ENCODE measurements around the gene VWF. TPM values are rescaled to one million over a fixed set of nuclear protein-coding genes. Genes with fewer than 3 reads are reported as not detected.

VWF gene
- total RNA-seq, 3 donors from 2014 or later = 34.3 to 82.5 (median 72.9) TPM

GRCh38 chr12:5960783-5961182 is 163.7 kb downstream of the VWF start:
- Histone ChIP-seq H3K4me3 (no peak overlapping the region), H3K4me1 (ENCODE audit: low read depth) (no peaks in the 10 kb centered on the region), H3K9me3 (no peaks in the 10 kb centered on the region), H3K36me3 (ENCODE audit: low read depth) (no peaks in the 10 kb centered on the region)
- intact Hi-C loops (cut with DNase I, micrococcal nuclease) = no loop called here
- TF ChIP-seq, protein P1, sequence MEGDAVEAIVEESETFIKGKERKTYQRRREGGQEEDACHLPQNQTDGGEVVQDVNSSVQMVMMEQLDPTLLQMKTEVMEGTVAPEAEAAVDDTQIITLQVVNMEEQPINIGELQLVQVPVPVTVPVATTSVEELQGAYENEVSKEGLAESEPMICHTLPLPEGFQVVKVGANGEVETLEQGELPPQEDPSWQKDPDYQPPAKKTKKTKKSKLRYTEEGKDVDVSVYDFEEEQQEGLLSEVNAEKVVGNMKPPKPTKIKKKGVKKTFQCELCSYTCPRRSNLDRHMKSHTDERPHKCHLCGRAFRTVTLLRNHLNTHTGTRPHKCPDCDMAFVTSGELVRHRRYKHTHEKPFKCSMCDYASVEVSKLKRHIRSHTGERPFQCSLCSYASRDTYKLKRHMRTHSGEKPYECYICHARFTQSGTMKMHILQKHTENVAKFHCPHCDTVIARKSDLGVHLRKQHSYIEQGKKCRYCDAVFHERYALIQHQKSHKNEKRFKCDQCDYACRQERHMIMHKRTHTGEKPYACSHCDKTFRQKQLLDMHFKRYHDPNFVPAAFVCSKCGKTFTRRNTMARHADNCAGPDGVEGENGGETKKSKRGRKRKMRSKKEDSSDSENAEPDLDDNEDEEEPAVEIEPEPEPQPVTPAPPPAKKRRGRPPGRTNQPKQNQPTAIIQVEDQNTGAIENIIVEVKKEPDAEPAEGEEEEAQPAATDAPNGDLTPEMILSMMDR (IDR thresholded peaks at IDR 0.05) = no peak
- ATAC-seq (no peak), DNase-seq (no peak)

- ATAC-seq (no peak), DNase-seq (no peak)
- TF ChIP-seq, protein P1 (IDR thresholded peaks at IDR 0.05) = no peak
- Histone ChIP-seq H3K9me3 (no peaks in the 10 kb centered on the region), H3K36me3 (ENCODE audit: low read depth) (no peaks in the 10 kb centered on the region), H3K4me3 (no peak overlapping the region), H3K4me1 (ENCODE audit: low read depth) (no peaks in the 10 kb centered on the region)
- intact Hi-C loops (cut with DNase I, micrococcal nuclease) = no loop called here
Observed at GRCh38 chr12:5956987-5957386, 167.5 kb downstream of the VWF start.

DNA sequence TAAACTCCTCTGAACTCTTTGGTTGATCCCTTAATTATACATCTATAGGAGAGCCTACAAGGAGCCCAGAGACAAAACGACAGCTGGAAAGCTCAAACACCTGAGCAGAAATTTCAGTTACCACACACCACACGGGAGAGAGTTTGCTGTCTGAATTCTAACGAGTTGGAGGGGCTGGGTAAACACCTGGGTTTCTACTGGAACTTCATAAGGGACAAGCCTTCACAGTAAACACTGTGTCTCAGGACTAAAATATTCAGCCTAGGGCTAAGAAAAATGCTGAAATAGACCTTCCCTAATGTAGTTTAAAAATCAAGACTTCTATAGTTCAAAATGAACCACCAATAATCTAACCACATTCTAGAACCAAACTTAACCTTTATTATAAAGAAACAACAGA is 169.8 kb downstream of the VWF start:
- TF ChIP-seq, protein P1 (IDR thresholded peaks at IDR 0.05) = no peak
- DNase-seq (no peak), ATAC-seq (no peak)
- Histone ChIP-seq H3K36me3 (ENCODE audit: low read depth) (no peaks in the 10 kb centered on the region), H3K4me1 (ENCODE audit: low read depth) (no peaks in the 10 kb centered on the region), H3K9me3 (no peaks in the 10 kb centered on the region), H3K4me3 (no peak overlapping the region)
- intact Hi-C loops (cut with DNase I, micrococcal nuclease) = no loop called here

DNA sequence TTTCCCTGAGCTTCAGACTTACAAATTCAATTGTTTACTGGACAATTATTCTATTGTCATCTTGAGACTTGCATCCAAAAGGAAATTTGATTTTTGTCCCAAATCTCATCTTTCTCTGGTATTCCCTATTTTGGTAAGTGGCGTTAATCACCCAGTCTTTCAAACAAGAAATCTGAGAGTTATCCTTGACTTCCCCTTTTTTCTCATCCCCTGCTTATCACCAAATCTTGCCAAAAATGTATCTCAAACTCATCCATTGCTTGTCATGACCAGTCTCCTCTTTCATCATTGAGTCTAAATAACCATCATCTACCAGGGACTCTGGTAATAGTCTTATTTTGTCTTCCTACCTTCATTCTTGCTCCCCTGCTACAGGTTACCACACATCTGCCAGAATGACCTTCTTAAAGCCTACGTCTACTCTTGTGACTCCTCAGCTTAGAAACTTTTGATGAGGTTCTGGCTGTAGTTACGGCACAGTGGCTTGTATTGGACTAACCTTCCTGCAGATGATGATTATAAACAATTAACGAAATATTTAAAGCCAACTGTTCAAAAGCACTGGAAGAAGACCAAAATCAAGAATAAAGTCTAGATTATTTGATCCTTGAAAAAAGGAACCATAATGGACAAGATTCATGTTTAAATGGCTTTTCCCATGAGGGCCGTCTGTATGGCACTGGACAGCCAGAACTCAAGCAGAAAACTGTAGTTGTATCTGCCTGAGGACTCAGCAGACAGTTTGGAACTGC is 170.5 kb downstream of the VWF start:
- Histone ChIP-seq H3K36me3 (ENCODE audit: low read depth) (no peaks in the 10 kb centered on the region), H3K4me3 (no peak overlapping the region), H3K4me1 (ENCODE audit: low read depth) (no peaks in the 10 kb centered on the region), H3K9me3 (no peaks in the 10 kb centered on the region)
- DNase-seq (no peak), ATAC-seq (no peak)
- intact Hi-C loops (cut with DNase I, micrococcal nuclease) = no loop called here
- TF ChIP-seq, protein P1 (IDR thresholded peaks at IDR 0.05) = no peak

DNA sequence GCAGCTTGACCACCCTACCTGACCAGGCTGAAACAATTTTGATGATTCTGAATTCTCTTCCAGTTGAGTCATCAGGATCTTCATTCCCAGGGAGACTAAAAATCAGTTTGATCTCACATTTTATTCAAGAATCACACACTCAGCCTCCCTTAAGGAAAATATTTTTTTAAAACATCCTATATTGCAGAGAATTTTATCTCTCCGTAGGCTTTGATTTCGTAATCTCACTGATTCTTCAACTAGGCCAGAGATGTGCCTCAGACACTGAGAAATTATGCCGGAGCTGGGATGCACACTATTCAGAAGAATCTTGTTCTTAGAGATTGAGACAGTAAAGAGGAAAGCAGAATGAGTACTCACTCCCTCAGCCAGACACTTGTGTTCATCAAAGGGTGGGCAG is 172.4 kb downstream of the VWF start:
- ATAC-seq = no peak
- Histone ChIP-seq H3K4me1 (ENCODE audit: low read depth) (no peaks in the 10 kb centered on the region), H3K36me3 (ENCODE audit: low read depth) (no peaks in the 10 kb centered on the region), H3K9me3 (no peaks in the 10 kb centered on the region), H3K4me3 (no peak overlapping the region)
- TF ChIP-seq, protein P1 (IDR thresholded peaks at IDR 0.05) = no peak
- intact Hi-C loops (cut with DNase I, micrococcal nuclease) = no loop called here
- DNase-seq = no peak
